Suppressor macrophage treated with lipopolysaccharide for 1 hour (primary cell): ENCODE measurements around the gene ANO5.
"Not testable (repeated sequence)": the region's sequence is repeated elsewhere in the genome, so short reads cannot be mapped to it uniquely, and the experiment has no call there.

ENCODE experiments used
- DNase-seq, 3 donors: peaks; one replicate each; pipeline ENCODE4 v3.0.0-alpha.2; 2020 to 2022

Gene ANO5

DNA sequence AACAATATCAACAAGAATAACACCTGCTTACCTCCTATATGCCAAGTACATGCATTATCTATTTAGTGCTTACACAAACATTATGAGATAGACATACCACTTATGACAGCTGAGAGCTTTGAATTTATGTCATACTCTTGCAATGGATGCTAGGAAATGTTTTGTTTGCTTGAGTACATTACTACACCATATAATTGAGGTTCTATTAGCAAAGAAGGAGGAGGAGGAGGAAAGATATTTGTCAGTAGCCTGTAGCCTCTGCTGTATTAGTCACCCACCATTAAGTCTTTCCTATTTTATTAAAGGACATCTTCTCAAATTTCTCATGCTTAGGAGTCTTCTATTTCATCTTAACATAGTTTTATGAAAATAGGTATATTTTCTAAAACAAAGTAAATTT is 6.4 kb downstream of the ANO5 start:
- DNase-seq = no peak

DNA sequence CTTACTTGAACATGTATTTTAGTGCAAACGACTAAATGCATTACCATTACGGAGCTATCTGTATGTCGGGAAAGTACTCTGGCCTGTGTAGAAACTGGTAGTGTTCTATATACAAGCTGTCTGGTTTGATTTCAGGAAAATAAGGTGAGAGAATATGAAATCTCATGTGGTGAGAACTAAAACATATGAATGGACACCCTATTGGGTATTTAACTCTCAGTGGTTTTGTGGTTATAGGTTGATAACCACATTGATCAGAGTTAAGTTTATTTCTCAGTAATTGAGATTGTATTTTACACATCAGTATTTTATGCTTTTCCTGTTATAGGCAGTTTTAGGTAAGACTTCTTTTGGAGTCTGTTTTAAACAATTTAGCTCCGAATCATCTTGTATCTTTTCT is 10.4 kb downstream of the ANO5 start:
- DNase-seq = no peak

GRCh38 chr11:22207162-22207561 is 14.3 kb downstream of the ANO5 start:
- no peak for DNase-seq

- DNase-seq = no peak
Observed at GRCh38 chr11:22208151-22208858, 15.4 kb downstream of the ANO5 start.

DNA sequence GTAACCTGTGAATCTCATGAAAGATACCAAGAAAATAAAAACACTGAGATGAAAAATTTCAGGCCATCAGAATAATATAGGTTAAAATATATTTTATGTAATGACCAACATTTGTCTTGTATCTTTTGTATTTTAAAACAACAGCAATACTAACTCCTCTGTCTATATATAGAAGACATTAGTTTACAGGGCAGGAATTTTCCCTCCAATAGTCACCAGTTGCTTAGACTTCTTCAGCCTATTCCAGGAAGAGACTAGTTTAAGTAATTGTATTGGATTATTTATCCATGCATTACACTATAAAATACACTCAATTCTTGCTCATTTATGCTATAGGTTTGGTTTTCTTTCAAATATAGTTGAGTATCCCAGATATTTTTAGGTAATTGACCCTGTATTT is 24.1 kb downstream of the ANO5 start:
- no peak for DNase-seq

DNA sequence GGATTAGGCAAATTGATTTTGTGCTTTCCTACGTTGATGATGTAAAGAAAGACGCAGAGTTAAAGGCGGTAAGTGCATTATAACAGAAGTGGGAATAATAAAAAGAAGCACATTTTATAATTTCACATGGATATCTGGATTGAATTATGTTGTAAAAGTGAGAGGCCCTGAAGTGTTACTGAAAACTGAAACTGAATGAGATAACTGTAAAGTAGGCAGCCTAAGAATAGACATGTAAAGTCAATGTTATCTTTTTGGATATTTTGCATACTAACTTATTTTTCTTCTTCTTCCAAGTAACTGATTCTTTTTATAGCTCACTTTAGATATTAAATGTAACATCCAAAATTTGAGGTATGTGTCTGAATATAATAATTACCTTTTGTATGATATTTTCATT is 28.3 kb downstream of the ANO5 start:
- DNase-seq = no peak

DNA sequence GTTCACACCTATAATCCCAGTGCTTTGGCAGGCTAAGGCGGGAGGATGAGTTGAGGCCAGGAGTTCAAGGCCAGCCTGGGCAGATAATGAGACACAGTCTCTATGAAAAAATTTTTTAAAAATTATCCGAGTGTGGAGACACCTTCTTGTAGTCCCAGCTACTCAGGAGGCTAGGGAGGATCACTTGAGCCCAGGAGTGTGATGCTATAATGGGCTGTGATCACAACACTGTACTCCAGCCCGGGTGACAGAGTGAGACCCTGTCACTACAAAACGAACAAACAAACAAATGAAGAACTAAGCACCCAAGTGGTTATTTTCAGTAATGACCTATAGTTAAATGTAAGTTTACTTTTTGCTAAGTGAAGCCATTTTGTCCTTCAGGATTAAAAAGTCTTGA is 32.3 kb downstream of the ANO5 start:
- DNase-seq = no peak

DNA sequence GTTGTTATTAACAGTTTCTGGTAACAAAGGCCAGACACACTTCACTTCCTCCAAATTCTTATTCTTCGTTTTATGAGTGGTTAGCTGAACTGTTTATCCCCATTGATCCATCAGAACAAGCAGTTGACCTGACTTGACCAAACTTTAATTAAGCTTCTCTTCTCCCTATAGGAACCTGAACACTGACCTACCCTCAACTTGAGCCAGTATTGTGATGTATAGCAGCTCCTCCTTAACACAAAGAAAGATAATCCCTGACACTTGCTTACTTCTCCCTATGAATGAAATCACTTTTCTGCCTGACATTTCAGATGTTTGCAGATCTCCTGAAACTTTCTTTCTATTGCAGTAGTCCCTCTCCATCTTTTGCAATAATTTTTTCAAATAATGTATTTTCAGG is 41.9 kb downstream of the ANO5 start:
- no peak for DNase-seq

DNA sequence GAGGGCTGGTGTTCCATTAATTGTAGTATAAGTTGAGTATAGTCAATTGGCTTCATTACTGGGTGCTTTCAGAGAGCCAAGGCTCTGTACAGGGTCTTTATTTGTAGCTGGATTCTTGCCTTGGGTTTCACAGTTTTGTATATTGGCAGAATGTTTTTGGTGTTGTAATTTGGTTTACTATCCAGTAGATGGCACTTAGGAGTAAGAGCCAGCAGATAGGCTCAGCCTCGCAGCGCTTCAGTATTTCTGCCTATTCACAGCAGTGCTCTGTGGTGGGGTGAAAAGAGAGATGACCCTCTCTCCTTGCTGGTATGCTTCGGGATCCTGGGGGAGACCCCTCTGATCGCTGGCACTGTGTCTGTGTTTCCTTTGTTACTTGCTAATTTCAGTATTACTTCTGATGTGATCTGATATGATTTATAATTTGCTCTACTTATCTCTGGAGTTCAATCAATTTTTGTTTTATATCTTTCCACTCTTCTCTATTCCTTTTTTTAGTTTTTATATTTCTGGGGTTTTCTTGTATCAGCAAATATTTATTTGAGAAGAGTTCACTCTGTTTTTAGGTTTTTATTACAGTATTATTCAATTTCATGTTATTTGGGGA is 52.2 kb downstream of the ANO5 start:
- peak; percentile 51 to 67 (median 66) for DNase-seq

DNA sequence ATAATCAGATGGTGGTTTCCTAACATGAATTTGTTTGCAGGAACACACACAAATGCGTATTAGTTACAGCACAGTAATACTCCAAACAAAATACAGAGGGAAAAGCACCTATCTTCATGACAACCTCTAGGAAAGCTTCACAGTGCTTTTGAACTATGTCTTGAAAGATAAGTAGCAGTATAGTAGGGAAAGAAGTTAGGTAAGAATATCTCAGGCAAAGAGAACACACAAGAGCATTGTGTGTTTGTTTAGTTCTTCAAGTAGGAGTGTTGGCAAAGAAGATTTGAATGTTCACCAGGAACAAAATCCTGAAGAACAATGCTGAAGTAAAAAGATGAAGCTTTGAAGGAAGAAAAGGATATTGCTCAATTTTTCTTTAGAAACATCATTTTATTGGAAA is 54.1 kb downstream of the ANO5 start:
- no peak for DNase-seq

GRCh38 chr11:22249871-22250270 is 57.0 kb downstream of the ANO5 start:
- no peak for DNase-seq

GRCh38 chr11:22256876-22257275 is 64.0 kb downstream of the ANO5 start:
- DNase-seq = no peak

DNA sequence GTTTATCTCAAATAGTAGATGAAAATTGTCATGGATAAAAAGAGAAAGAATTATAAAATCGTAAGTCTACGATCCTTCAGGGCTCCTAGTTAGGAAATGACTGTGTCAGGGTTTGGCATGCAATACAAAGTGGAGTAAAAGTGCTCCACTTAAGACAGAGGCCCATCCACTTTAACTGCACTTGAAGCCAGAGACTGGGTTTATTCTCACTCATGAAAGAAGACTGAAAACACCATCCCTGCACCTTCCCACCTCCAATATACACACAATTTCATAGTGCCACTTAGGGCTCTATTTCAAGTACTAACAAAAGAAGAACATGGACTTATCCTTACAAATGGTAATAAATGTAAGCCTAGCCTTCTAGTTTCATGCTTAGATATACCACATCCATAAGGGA is 70.7 kb downstream of the ANO5 start:
- no peak for DNase-seq

DNA sequence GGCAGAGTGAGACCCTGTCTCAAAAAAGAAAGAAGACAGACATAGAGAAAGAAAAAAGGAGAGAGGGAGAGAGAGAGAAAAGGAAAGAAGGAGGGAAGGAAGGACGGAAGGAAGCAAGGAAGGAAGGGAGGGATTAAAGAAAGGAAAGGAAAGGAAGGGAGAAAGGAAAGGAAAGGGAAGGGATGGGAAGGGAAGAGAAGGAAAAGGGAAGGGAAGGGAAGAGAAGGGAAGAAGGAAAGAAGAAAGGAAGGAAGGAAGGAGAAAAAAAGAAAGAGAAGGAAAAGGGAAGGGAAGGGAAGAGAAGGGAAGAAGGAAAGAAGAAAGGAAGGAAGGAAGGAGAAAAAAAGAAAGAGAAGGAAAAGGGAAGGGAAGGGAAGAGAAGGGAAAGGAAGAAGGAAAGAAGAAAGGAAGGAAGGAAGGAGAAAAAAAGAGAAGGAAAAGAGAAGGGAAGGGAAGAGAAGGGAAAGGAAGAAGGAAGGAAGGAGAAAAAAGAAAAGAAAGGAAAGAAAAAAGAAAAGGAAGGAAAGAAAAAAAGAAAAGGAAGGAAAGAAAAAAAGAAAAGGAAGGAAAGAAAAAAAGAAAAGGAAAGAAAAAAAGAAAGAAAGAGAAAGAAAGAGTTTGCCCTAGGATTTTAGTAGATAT is 76.2 kb downstream of the ANO5 start:
- not testable (repeated sequence) for DNase-seq

DNA sequence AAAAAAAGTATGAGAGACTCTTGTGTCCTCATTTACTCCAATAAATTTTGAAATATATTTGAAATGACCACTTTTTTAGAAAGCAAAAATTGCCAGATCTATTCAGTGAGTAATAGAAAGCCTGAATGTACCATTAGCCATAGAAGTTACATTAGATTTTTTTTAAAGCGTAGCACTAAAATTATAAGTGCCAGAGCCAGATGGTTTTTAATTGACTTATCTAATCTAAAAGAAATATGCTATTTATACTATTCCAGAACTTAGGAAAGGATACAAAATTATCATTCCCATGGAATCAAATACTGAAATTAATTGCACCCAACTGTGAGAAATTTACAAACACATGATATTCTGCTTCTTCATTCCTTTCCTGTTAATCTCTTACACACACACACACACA is 80.9 kb downstream of the ANO5 start:
- no peak for DNase-seq

- DNase-seq = peak; percentile 7 to 31 (median 29)
Observed at GRCh38 chr11:22275600-22275999, 82.7 kb downstream of the ANO5 start.

- DNase-seq = no peak
Observed at GRCh38 chr11:22276535-22276934, 83.7 kb downstream of the ANO5 start.

DNA sequence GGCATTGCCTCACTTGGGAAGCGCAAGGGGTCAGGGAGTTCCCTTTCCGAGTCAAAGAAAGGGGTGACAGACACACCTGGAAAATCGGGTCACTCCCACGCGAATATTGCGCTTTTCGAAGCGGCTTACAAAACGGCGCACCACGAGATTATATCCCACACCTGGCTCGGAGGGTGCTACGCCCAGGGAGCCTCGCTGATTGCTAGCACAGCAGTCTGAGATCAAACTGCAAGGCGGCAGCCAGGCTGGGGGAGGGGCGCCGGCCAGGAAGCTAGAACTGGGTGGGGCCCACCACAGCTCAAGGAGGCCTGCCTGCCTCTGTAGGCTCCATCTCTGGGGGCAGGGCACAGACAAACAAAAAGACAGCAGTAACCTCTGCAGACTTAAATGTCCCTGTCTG is 92.1 kb downstream of the ANO5 start:
- not testable (repeated sequence) for DNase-seq

GRCh38 chr11:22302368-22302767 is 109.5 kb downstream of the ANO5 start:
- DNase-seq = no peak

- DNase-seq = peak; percentile 25 to 77 (median 75)
Observed at GRCh38 chr11:22304337-22304961, 111.6 kb downstream of the ANO5 start.

GRCh38 chr11:22317656-22318055 is 124.8 kb downstream of the ANO5 start:
- DNase-seq = no peak

GRCh38 chr11:22331771-22332170 is 138.9 kb downstream of the ANO5 start:
- DNase-seq = no peak
